GM12875 (cell line): ENCODE data around the gene CSN3.

ENCODE experiments used
- H3K4me3 ChIP-seq: one replicate; pipeline ENCODE4 v1.5.1; 2011; ENCODE audit warnings: low read depth, low read length, control low read depth
- CTCF ChIP-seq: IDR thresholded peaks from 2 replicates; pipeline ENCODE4 v1.5.1; 2011; ENCODE audit warnings: low read depth, mild to moderate bottlenecking, control low read depth, inconsistent platforms, low read length, moderate library complexity, borderline replicate concordance; ENCODE audit not compliant: insufficient read depth

Gene CSN3

GRCh38 chr4:70298051-70298450, 55.7 kb downstream of the CSN3 start:
- no peak for TF ChIP-seq CTCF
- H3K4me3 ChIP-seq, result no peak overlapping the region

DNA sequence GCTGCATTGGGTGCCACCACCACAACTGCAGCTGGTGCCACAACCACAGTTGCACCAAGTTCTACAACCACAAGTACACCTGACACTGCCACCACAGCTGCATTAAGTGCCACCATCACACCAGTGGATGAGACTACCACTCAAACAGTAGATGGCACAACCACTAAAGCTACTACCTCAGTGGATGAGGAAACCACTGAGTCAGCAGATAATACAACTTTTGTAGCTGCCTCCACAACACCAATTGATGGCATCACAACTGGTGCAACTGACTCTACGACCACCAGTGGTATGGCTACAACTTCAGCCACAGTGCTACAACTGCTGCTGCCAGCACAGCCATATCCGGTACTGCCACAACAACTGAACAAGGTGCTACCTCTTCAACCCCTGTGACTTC, 57.2 kb downstream of the CSN3 start:
- H3K4me3 ChIP-seq, result no peak overlapping the region
- TF ChIP-seq CTCF, result no peak

GRCh38 chr4:70300215-70300614, 57.8 kb downstream of the CSN3 start:
- no peak for TF ChIP-seq CTCF
- H3K4me3 ChIP-seq, result no peak overlapping the region
